Measurements from ENCODE around the gene CRNKL1. TPM values are rescaled to one million over a fixed set of nuclear protein-coding genes. Genes with fewer than 3 reads are reported as not detected.
A peak's percentile ranks its signal among the peaks of the same experiment; 100 is the strongest.

CRNKL1 gene
- 16.7 TPM for total RNA-seq
- 10 to 100 TPM; 10.4 to 17.9 (median 11.3) TPM for polyA plus RNA-seq

DNA sequence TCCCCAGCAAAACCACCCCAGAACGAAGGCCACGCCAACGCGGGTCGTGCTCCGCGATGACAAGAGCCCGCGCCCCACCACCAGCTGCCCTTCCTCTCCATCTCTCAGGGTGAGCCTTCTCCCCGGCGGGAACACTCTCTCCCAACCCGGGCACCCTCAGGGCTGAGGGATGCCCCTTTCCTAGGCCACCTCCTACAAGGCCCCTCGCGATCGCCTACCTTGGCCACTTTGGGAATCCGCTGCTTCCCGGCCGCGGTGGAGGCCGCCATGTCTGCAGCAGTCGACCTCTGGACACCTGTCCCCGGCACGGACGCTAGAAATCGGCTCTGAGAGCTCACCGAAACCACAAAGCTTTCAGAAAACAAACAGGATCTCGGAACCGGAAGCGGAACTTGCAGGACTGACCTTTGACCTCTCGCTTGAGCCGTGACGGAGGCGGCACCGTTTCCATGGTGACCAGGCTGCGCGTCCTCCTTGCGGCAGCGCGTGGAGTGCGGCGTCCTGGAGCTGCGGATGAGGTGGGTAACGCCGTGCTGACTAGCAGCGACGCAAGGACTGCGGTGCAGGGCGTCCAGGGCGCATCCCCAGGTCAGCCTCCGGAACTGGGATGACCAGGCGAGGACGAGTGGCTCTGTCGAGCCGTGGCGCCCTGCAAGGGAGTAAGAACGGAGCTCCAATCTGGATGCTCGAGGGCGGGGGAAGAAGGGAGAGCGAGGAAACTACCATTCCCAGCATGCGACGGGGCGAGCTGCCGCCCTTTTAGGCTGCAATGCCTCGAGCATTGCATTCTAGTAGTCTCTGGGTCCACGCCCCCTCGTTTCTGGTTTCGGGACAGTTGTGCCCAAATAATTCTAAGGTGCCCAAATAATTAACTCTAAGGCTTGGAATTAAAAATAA lies at the start of gene CRNKL1, which contains the start of gene CFAP61:
CRNKL1 (minus strand) TSS at position 393 of the 897 bp plus-strand sequence; CDS start at position 269, 124 bp downstream.
CFAP61 (plus strand) TSS at position 459 of the 897 bp plus-strand sequence. CDS start 4,122 bp downstream, outside the sequence.
- Histone ChIP-seq H3K4me3 (ENCODE audit: low read depth, low read length) (peak within 1 kb of the TSS; percentile 88), H3K36me3 (ENCODE audit: control insufficient read depth, insufficient read depth, low read length) (peaks cover 30% of the 10 kb centered on the region), H3K27ac (ENCODE audit: insufficient read depth, low read length, poor library complexity, severe bottlenecking) (peak within 1 kb of the TSS; percentile 90), H3K9me3 (ENCODE audit: control insufficient read depth in 2 of 2, low read length in 2 of 2) (no peaks in the 10 kb centered on the region), H3K27me3 (ENCODE audit: control insufficient read depth, insufficient read depth, low read length) (peaks cover 7% of the 10 kb centered on the region), H3K4me1 (ENCODE audit: control insufficient read depth, insufficient read depth, low read length, poor library complexity, severe bottlenecking) (peaks cover 18% of the 10 kb centered on the region)
- Mint-ChIP-seq H3K27me3 (peaks cover 19% of the 10 kb centered on the region), H3K36me3 (peaks cover 28% of the 10 kb centered on the region), H3K4me3 (peak within 1 kb of the TSS; percentile 93 to 100 (median 99)), H3K27ac (peak within 1 kb of the TSS; percentile 98 to 100 (median 100)), H3K9me3 (no peaks in the 10 kb centered on the region), H3K4me1 (peaks cover 15 to 41% (median 25%) of the 10 kb centered on the region in 4 donors)
- peak; percentile 95 for ATAC-seq (ENCODE audit: low read depth in 2 of 2)
- DNase-seq = peak; percentile 96 to 99 (median 99)

GRCh38 chr20:20100881-20101280 lies 48.6 kb upstream of the CRNKL1 start:
- no peaks in the 10 kb centered on the region for H3K27me3 ChIP-seq (ENCODE audit: control insufficient read depth, insufficient read depth, low read length)
- Mint-ChIP-seq H3K27me3 (peaks cover 24% of the 10 kb centered on the region), H3K36me3 (no peaks in the 10 kb centered on the region), H3K4me1 (no peaks in the 10 kb centered on the region), H3K27ac (no peak overlapping the region), H3K9me3 (no peaks in the 10 kb centered on the region), H3K4me3 (no peak overlapping the region)
- H3K4me3 ChIP-seq (ENCODE audit: low read depth, low read length) = no peak overlapping the region
- H3K27ac ChIP-seq (ENCODE audit: insufficient read depth, low read length, poor library complexity, severe bottlenecking) = no peak overlapping the region
- no peaks in the 10 kb centered on the region for H3K4me1 ChIP-seq (ENCODE audit: control insufficient read depth, insufficient read depth, low read length, poor library complexity, severe bottlenecking)
- ATAC-seq (ENCODE audit: low read depth in 2 of 2) (no peak), DNase-seq (no peak)
- no peaks in the 10 kb centered on the region for H3K36me3 ChIP-seq (ENCODE audit: control insufficient read depth, insufficient read depth, low read length)
- H3K9me3 ChIP-seq (ENCODE audit: control insufficient read depth in 2 of 2, low read length in 2 of 2) = no peaks in the 10 kb centered on the region

DNA sequence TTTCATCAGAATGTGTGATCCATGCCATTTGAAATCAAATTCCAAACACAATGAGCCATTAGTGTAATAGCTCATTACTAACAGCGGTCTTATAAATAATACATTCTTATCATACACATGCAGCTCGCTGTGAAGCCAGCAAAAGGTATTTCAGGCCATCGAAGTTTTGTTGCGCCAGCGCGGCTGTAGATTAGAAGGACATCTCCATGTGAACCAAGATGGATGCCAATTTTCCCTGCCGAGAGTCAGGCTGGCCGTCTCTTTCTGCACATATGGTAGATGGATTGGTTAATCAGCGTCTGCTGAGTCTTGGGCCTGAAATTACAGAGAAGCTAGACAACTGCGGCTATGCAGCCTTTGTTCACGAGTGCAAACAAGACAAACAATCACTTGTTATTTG lies 44.2 kb upstream of the CRNKL1 start:
- no peaks in the 10 kb centered on the region for H3K36me3 Mint-ChIP-seq
- H3K4me3 ChIP-seq (ENCODE audit: low read depth, low read length) = no peak overlapping the region
- no peaks in the 10 kb centered on the region for H3K9me3 ChIP-seq (ENCODE audit: control insufficient read depth in 2 of 2, low read length in 2 of 2)
- H3K27ac Mint-ChIP-seq = no peak overlapping the region
- no peak overlapping the region for H3K27ac ChIP-seq (ENCODE audit: insufficient read depth, low read length, poor library complexity, severe bottlenecking)
- no peaks in the 10 kb centered on the region for H3K9me3 Mint-ChIP-seq
- peaks cover 25% of the 10 kb centered on the region for H3K27me3 Mint-ChIP-seq
- H3K4me3 Mint-ChIP-seq = no peak overlapping the region
- H3K4me1 ChIP-seq (ENCODE audit: control insufficient read depth, insufficient read depth, low read length, poor library complexity, severe bottlenecking) = no peaks in the 10 kb centered on the region
- ATAC-seq (ENCODE audit: low read depth in 2 of 2) (no peak), DNase-seq (no peak)
- H3K4me1 Mint-ChIP-seq = no peaks in the 10 kb centered on the region
- H3K36me3 ChIP-seq (ENCODE audit: control insufficient read depth, insufficient read depth, low read length) = no peaks in the 10 kb centered on the region
- no peaks in the 10 kb centered on the region for H3K27me3 ChIP-seq (ENCODE audit: control insufficient read depth, insufficient read depth, low read length)

GRCh38 chr20:20095114-20095872 lies 43.0 kb upstream of the CRNKL1 start:
- DNase-seq (no peak), ATAC-seq (ENCODE audit: low read depth in 2 of 2) (no peak)
- Mint-ChIP-seq H3K4me1 (no peaks in the 10 kb centered on the region), H3K4me3 (no peak overlapping the region), H3K27ac (no peak overlapping the region), H3K27me3 (peaks cover 19% of the 10 kb centered on the region), H3K9me3 (no peaks in the 10 kb centered on the region), H3K36me3 (no peaks in the 10 kb centered on the region)
- no peak overlapping the region for H3K27ac ChIP-seq (ENCODE audit: insufficient read depth, low read length, poor library complexity, severe bottlenecking)
- H3K27me3 ChIP-seq (ENCODE audit: control insufficient read depth, insufficient read depth, low read length) = no peaks in the 10 kb centered on the region
- no peaks in the 10 kb centered on the region for H3K36me3 ChIP-seq (ENCODE audit: control insufficient read depth, insufficient read depth, low read length)
- no peaks in the 10 kb centered on the region for H3K4me1 ChIP-seq (ENCODE audit: control insufficient read depth, insufficient read depth, low read length, poor library complexity, severe bottlenecking)
- no peak overlapping the region for H3K4me3 ChIP-seq (ENCODE audit: low read depth, low read length)
- no peaks in the 10 kb centered on the region for H3K9me3 ChIP-seq (ENCODE audit: control insufficient read depth in 2 of 2, low read length in 2 of 2)

GRCh38 chr20:20094410-20094809 lies 42.1 kb upstream of the CRNKL1 start:
- ATAC-seq (ENCODE audit: low read depth in 2 of 2) (no peak), DNase-seq (no peak)
- no peaks in the 10 kb centered on the region for H3K4me1 Mint-ChIP-seq
- Histone ChIP-seq H3K4me1 (ENCODE audit: control insufficient read depth, insufficient read depth, low read length, poor library complexity, severe bottlenecking) (no peaks in the 10 kb centered on the region), H3K27ac (ENCODE audit: insufficient read depth, low read length, poor library complexity, severe bottlenecking) (no peak overlapping the region), H3K27me3 (ENCODE audit: control insufficient read depth, insufficient read depth, low read length) (no peaks in the 10 kb centered on the region), H3K4me3 (ENCODE audit: low read depth, low read length) (no peak overlapping the region), H3K36me3 (ENCODE audit: control insufficient read depth, insufficient read depth, low read length) (no peaks in the 10 kb centered on the region), H3K9me3 (ENCODE audit: control insufficient read depth in 2 of 2, low read length in 2 of 2) (no peaks in the 10 kb centered on the region)
- no peaks in the 10 kb centered on the region for H3K36me3 Mint-ChIP-seq
- no peak overlapping the region for H3K27ac Mint-ChIP-seq
- H3K9me3 Mint-ChIP-seq = no peaks in the 10 kb centered on the region
- H3K27me3 Mint-ChIP-seq = peaks cover 14% of the 10 kb centered on the region
- no peak overlapping the region for H3K4me3 Mint-ChIP-seq

- no peak overlapping the region for H3K4me3 Mint-ChIP-seq
- ATAC-seq (ENCODE audit: low read depth in 2 of 2) = no peak
- Histone ChIP-seq H3K9me3 (ENCODE audit: control insufficient read depth in 2 of 2, low read length in 2 of 2) (no peaks in the 10 kb centered on the region), H3K4me3 (ENCODE audit: low read depth, low read length) (no peak overlapping the region), H3K27ac (ENCODE audit: insufficient read depth, low read length, poor library complexity, severe bottlenecking) (no peak overlapping the region), H3K27me3 (ENCODE audit: control insufficient read depth, insufficient read depth, low read length) (no peaks in the 10 kb centered on the region), H3K4me1 (ENCODE audit: control insufficient read depth, insufficient read depth, low read length, poor library complexity, severe bottlenecking) (no peaks in the 10 kb centered on the region), H3K36me3 (ENCODE audit: control insufficient read depth, insufficient read depth, low read length) (no peaks in the 10 kb centered on the region)
- no peak for DNase-seq
- peaks cover 11% of the 10 kb centered on the region for H3K27me3 Mint-ChIP-seq
- H3K27ac Mint-ChIP-seq = no peak overlapping the region
- H3K9me3 Mint-ChIP-seq = no peaks in the 10 kb centered on the region
- H3K4me1 Mint-ChIP-seq = no peaks in the 10 kb centered on the region
- H3K36me3 Mint-ChIP-seq = no peaks in the 10 kb centered on the region
Measured at GRCh38 chr20:20092827-20093226, 40.6 kb upstream of the CRNKL1 start.

DNA sequence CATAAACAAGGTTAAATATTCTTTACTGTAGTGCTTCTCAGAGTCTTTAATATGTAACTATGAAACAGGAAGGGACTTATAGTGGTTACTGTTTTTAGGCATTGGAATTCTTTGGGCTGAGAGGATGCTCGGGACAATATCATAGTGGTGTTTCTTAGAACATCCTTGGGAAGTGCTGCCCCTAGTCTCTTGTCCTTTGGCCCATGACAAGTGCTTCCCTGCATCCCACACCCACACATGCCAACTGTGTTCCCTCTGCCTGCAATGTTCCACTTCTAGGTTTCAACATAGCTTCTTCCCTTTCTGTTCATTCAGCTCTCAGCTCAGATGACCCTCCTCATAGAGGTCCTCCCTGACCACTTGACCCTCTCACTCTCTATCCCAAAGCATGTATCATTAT lies 37.7 kb upstream of the CRNKL1 start:
- H3K4me3 ChIP-seq (ENCODE audit: low read depth, low read length) = no peak overlapping the region
- no peaks in the 10 kb centered on the region for H3K4me1 Mint-ChIP-seq
- H3K36me3 ChIP-seq (ENCODE audit: control insufficient read depth, insufficient read depth, low read length) = no peaks in the 10 kb centered on the region
- H3K36me3 Mint-ChIP-seq = no peaks in the 10 kb centered on the region
- H3K27me3 ChIP-seq (ENCODE audit: control insufficient read depth, insufficient read depth, low read length) = no peaks in the 10 kb centered on the region
- H3K27ac Mint-ChIP-seq = no peak overlapping the region
- no peak overlapping the region for H3K27ac ChIP-seq (ENCODE audit: insufficient read depth, low read length, poor library complexity, severe bottlenecking)
- peaks cover 4% of the 10 kb centered on the region for H3K27me3 Mint-ChIP-seq
- H3K9me3 ChIP-seq (ENCODE audit: control insufficient read depth in 2 of 2, low read length in 2 of 2) = no peaks in the 10 kb centered on the region
- H3K4me3 Mint-ChIP-seq = no peak overlapping the region
- DNase-seq (no peak), ATAC-seq (ENCODE audit: low read depth in 2 of 2) (no peak)
- no peaks in the 10 kb centered on the region for H3K9me3 Mint-ChIP-seq
- no peaks in the 10 kb centered on the region for H3K4me1 ChIP-seq (ENCODE audit: control insufficient read depth, insufficient read depth, low read length, poor library complexity, severe bottlenecking)

All from CD4-positive, CD25-positive, alpha-beta regulatory T cell (primary cell).